ENCODE measurements around the gene AQP12B.
"Not testable (repeated sequence)": the region's sequence is repeated elsewhere in the genome, so short reads cannot be mapped to it uniquely, and the experiment has no call there.

Gene AQP12B

GRCh38 chr2:240682431-240683224, at the start of gene AQP12B:
AQP12B (minus strand) TSS chr2:240682885; CDS start chr2:240682837, 48 bp downstream.
- H3K4me3 ChIP-seq (ENCODE audit: low read depth, low read length); H3K27me3 ChIP-seq (ENCODE audit: control insufficient read depth, insufficient read depth, low read length); H3K9ac ChIP-seq (ENCODE audit: low read depth, low read length); H3K4me1 ChIP-seq (ENCODE audit: control insufficient read depth, insufficient read depth, low read length); H3K9me3 ChIP-seq (ENCODE audit: control insufficient read depth, insufficient read depth, low read length); H3K36me3 ChIP-seq (ENCODE audit: control insufficient read depth, insufficient read depth, low read length): not testable (repeated sequence)

DNA sequence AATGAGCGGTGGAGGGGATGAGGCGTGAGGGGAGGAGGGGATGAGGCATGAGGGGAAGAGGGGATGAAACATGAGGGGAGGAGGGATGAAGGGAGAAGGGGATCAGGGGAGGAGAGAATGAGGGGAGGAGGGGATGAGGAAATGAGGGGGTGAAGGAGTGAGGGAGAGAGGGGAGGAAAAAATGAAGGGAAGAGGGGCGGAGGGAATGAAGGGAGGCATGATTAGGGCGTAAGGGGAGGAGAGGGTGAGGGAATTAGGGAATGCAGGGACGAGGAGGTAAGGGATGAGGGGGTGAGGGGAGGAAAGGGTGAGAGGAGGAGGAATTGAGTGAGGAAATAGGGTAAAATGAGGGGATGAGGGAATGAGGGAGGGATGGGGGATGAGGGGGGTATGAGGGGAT, 49.5 kb upstream of the AQP12B start:
- H3K9me3 ChIP-seq (ENCODE audit: control insufficient read depth, insufficient read depth, low read length): no peaks in the 10 kb centered on the region
- no peak overlapping the region for H3K9ac ChIP-seq (ENCODE audit: low read depth, low read length)
- H3K4me3 ChIP-seq (ENCODE audit: low read depth, low read length): no peak overlapping the region
- no peaks in the 10 kb centered on the region for H3K4me1 ChIP-seq (ENCODE audit: control insufficient read depth, insufficient read depth, low read length)
- H3K27me3 ChIP-seq (ENCODE audit: control insufficient read depth, insufficient read depth, low read length): no peaks in the 10 kb centered on the region
- H3K36me3 ChIP-seq (ENCODE audit: control insufficient read depth, insufficient read depth, low read length): peaks cover 40% of the 10 kb centered on the region

DNA sequence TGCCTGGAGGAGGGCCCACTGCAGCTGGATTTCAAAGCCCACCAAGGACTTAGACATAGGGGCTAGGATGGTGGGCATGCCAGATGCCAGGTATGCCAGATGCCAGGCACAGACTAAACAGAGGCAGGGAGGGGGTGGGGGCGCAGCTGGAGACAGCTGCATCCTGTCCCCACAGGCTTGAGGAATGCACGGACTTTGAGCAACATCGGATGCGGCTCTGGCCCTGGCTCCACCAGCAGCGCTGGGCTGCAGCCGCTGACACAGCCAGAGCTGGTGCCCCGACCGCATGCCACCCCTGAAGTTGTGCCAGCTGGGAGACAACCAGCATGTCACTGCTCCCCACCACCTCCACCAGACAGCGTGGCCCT, 48.5 kb upstream of the AQP12B start:
- Histone ChIP-seq H3K36me3 (ENCODE audit: control insufficient read depth, insufficient read depth, low read length) (peaks cover 39% of the 10 kb centered on the region), H3K4me1 (ENCODE audit: control insufficient read depth, insufficient read depth, low read length) (no peaks in the 10 kb centered on the region), H3K4me3 (ENCODE audit: low read depth, low read length) (no peak overlapping the region), H3K9me3 (ENCODE audit: control insufficient read depth, insufficient read depth, low read length) (no peaks in the 10 kb centered on the region), H3K27me3 (ENCODE audit: control insufficient read depth, insufficient read depth, low read length) (no peaks in the 10 kb centered on the region), H3K9ac (ENCODE audit: low read depth, low read length) (no peak overlapping the region)

- Histone ChIP-seq H3K4me3 (ENCODE audit: low read depth, low read length) (no peak overlapping the region), H3K9ac (ENCODE audit: low read depth, low read length) (no peak overlapping the region), H3K27me3 (ENCODE audit: control insufficient read depth, insufficient read depth, low read length) (no peaks in the 10 kb centered on the region), H3K4me1 (ENCODE audit: control insufficient read depth, insufficient read depth, low read length) (no peaks in the 10 kb centered on the region), H3K36me3 (ENCODE audit: control insufficient read depth, insufficient read depth, low read length) (peaks cover 43% of the 10 kb centered on the region), H3K9me3 (ENCODE audit: control insufficient read depth, insufficient read depth, low read length) (no peaks in the 10 kb centered on the region)
Observed at GRCh38 chr2:240730501-240731177, 48.0 kb upstream of the AQP12B start.

DNA sequence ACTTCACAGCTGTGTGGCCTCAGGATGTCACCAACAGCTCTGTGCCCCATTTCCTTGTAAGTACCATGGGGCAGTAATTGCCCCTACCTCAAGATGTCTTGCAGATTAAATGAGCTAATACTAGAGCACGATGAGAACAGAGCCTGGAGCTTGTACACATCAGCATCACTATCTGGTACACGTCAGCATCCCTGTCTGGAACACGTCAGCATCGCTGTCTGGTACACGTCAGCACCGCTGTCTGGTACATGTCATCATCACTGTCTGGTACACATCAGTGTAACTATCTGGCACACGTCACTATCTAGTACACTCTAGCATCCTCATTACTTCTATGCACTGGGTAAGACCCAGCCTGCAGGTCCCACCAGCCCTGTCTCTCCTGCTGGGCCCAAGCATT, 46.1 kb upstream of the AQP12B start:
- no peaks in the 10 kb centered on the region for H3K27me3 ChIP-seq (ENCODE audit: control insufficient read depth, insufficient read depth, low read length)
- no peaks in the 10 kb centered on the region for H3K4me1 ChIP-seq (ENCODE audit: control insufficient read depth, insufficient read depth, low read length)
- H3K36me3 ChIP-seq (ENCODE audit: control insufficient read depth, insufficient read depth, low read length): peaks cover 54% of the 10 kb centered on the region
- H3K9ac ChIP-seq (ENCODE audit: low read depth, low read length): no peak overlapping the region
- H3K9me3 ChIP-seq (ENCODE audit: control insufficient read depth, insufficient read depth, low read length): no peaks in the 10 kb centered on the region
- H3K4me3 ChIP-seq (ENCODE audit: low read depth, low read length): no peak overlapping the region

DNA sequence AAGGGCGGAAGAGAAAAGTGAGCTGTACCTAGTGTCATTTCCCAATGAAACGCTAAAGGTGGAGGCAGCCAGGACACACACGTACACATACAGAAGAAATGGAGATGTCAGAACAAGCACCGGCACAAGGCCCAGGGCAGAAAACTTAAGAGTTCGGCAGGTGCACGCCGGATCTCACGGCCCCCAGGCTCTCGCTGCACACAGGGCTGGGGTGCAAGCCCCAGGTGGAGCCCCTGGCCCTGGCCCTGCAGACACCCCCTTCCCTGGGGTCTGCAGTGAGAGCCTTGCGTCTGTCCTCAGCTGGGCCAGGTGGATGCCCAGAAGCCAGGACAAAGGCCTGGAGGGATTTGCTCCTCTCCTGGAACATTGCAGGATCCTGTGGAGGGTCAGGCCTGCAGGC, 45.7 kb upstream of the AQP12B start:
- H3K27me3 ChIP-seq (ENCODE audit: control insufficient read depth, insufficient read depth, low read length): no peaks in the 10 kb centered on the region
- peaks cover 54% of the 10 kb centered on the region for H3K36me3 ChIP-seq (ENCODE audit: control insufficient read depth, insufficient read depth, low read length)
- H3K9ac ChIP-seq (ENCODE audit: low read depth, low read length): peak overlapping the region; percentile 12
- no peaks in the 10 kb centered on the region for H3K4me1 ChIP-seq (ENCODE audit: control insufficient read depth, insufficient read depth, low read length)
- H3K9me3 ChIP-seq (ENCODE audit: control insufficient read depth, insufficient read depth, low read length): no peaks in the 10 kb centered on the region
- H3K4me3 ChIP-seq (ENCODE audit: low read depth, low read length): no peak overlapping the region

- H3K27me3 ChIP-seq (ENCODE audit: control insufficient read depth, insufficient read depth, low read length): no peaks in the 10 kb centered on the region
Observed at GRCh38 chr2:240727913-240728312, 45.2 kb upstream of the AQP12B start.

GRCh38 chr2:240727439-240727838, 44.8 kb upstream of the AQP12B start:
- Histone ChIP-seq H3K4me1 (ENCODE audit: control insufficient read depth, insufficient read depth, low read length) (no peaks in the 10 kb centered on the region), H3K9me3 (ENCODE audit: control insufficient read depth, insufficient read depth, low read length) (no peaks in the 10 kb centered on the region), H3K27me3 (ENCODE audit: control insufficient read depth, insufficient read depth, low read length) (no peaks in the 10 kb centered on the region), H3K36me3 (ENCODE audit: control insufficient read depth, insufficient read depth, low read length) (peaks cover 54% of the 10 kb centered on the region), H3K4me3 (ENCODE audit: low read depth, low read length) (no peak overlapping the region), H3K9ac (ENCODE audit: low read depth, low read length) (no peak overlapping the region)

More at GRCh38 chr2:240727913-240728312, 45.2 kb upstream of the AQP12B start:
- Histone ChIP-seq H3K4me1 (ENCODE audit: control insufficient read depth, insufficient read depth, low read length) (no peaks in the 10 kb centered on the region), H3K36me3 (ENCODE audit: control insufficient read depth, insufficient read depth, low read length) (peaks cover 54% of the 10 kb centered on the region), H3K4me3 (ENCODE audit: low read depth, low read length) (no peak overlapping the region), H3K9ac (ENCODE audit: low read depth, low read length) (no peak overlapping the region), H3K9me3 (ENCODE audit: control insufficient read depth, insufficient read depth, low read length) (no peaks in the 10 kb centered on the region)

- Histone ChIP-seq H3K9me3 (ENCODE audit: control insufficient read depth, insufficient read depth, low read length) (no peaks in the 10 kb centered on the region), H3K4me1 (ENCODE audit: control insufficient read depth, insufficient read depth, low read length) (no peaks in the 10 kb centered on the region), H3K27me3 (ENCODE audit: control insufficient read depth, insufficient read depth, low read length) (no peaks in the 10 kb centered on the region), H3K9ac (ENCODE audit: low read depth, low read length) (no peak overlapping the region), H3K4me3 (ENCODE audit: low read depth, low read length) (no peak overlapping the region), H3K36me3 (ENCODE audit: control insufficient read depth, insufficient read depth, low read length) (peaks cover 59% of the 10 kb centered on the region)
Observed at GRCh38 chr2:240726876-240727275, 44.2 kb upstream of the AQP12B start.

- H3K9ac ChIP-seq (ENCODE audit: low read depth, low read length): no peak overlapping the region
- H3K27me3 ChIP-seq (ENCODE audit: control insufficient read depth, insufficient read depth, low read length): no peaks in the 10 kb centered on the region
- H3K9me3 ChIP-seq (ENCODE audit: control insufficient read depth, insufficient read depth, low read length): no peaks in the 10 kb centered on the region
- no peaks in the 10 kb centered on the region for H3K4me1 ChIP-seq (ENCODE audit: control insufficient read depth, insufficient read depth, low read length)
- peaks cover 71% of the 10 kb centered on the region for H3K36me3 ChIP-seq (ENCODE audit: control insufficient read depth, insufficient read depth, low read length)
- H3K4me3 ChIP-seq (ENCODE audit: low read depth, low read length): no peak overlapping the region
Observed at GRCh38 chr2:240725671-240726070, 43.0 kb upstream of the AQP12B start.

DNA sequence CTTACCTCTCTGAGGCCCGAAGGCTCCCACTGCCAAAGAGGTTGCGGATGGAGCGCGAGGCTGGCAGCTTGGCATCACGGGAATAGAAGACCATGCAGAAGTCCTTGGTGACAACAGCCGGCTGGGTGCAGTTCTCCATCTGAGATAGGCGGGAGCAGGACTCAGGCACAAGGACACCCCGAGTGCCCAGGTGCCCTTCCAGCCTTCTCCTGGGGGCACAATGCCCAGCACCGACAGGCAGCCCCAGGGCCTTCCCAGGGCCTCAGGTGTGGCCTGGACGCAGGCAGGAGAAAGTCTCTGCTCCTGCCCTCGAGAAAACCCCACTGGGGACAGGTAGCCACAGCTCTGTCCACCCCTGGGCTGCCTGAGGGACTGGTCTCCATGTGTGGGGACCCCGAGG, 42.6 kb upstream of the AQP12B start:
- peaks cover 70% of the 10 kb centered on the region for H3K36me3 ChIP-seq (ENCODE audit: control insufficient read depth, insufficient read depth, low read length)
- no peak overlapping the region for H3K9ac ChIP-seq (ENCODE audit: low read depth, low read length)
- H3K27me3 ChIP-seq (ENCODE audit: control insufficient read depth, insufficient read depth, low read length): no peaks in the 10 kb centered on the region
- no peak overlapping the region for H3K4me3 ChIP-seq (ENCODE audit: low read depth, low read length)
- no peaks in the 10 kb centered on the region for H3K9me3 ChIP-seq (ENCODE audit: control insufficient read depth, insufficient read depth, low read length)
- no peaks in the 10 kb centered on the region for H3K4me1 ChIP-seq (ENCODE audit: control insufficient read depth, insufficient read depth, low read length)

DNA sequence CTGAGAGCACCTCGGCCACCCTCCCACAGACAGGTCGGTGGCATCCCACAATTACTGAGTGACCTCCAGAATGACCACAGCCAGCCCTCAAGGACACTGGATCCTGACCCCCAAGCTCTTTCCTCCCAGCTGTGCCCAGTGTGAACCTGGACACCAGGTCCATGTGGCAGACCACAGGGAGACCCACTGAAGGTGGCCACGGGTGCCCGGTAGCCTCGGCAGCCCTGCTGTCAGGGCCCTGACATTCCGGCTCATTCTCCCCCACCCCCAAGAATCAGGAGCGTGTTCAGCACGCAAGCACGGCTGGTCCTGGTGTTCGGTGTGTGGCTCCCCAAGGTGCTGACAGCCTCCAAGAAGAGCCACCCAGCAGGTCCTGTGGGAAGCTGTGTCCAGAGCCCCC, 41.7 kb upstream of the AQP12B start:
- no peak overlapping the region for H3K4me3 ChIP-seq (ENCODE audit: low read depth, low read length)
- no peaks in the 10 kb centered on the region for H3K27me3 ChIP-seq (ENCODE audit: control insufficient read depth, insufficient read depth, low read length)
- no peak overlapping the region for H3K9ac ChIP-seq (ENCODE audit: low read depth, low read length)
- no peaks in the 10 kb centered on the region for H3K9me3 ChIP-seq (ENCODE audit: control insufficient read depth, insufficient read depth, low read length)
- H3K4me1 ChIP-seq (ENCODE audit: control insufficient read depth, insufficient read depth, low read length): no peaks in the 10 kb centered on the region
- peaks cover 76% of the 10 kb centered on the region for H3K36me3 ChIP-seq (ENCODE audit: control insufficient read depth, insufficient read depth, low read length)

Measured in iPS-15b (cell line).